Natural killer cell (primary cell): ENCODE data around the gene CAMSAP2. TPM values are rescaled to one million over a fixed set of nuclear protein-coding genes. Genes with fewer than 3 reads are reported as not detected.

Experiments
- ATAC-seq, 3 donors: fragments of 150-1000 bp in 2 of 3; fragments of 200-7000 bp in 1 of 3; cut with Tn5 transposase; 1 replicate in 1 of 3; 2 replicates in 2 of 3; pipeline ENCODE4 v1.10.0; 2021; ENCODE audit warnings: mild to moderate bottlenecking in 2 of 3, moderate library complexity in 2 of 3
- DNase-seq, 2 donors: peaks; one replicate each; pipeline versions ENCODE4 v3.0.0 to v3.0.0-alpha.2; 2013 to 2021; ENCODE audit warnings: mixed read lengths in 1 of 2
- H3K27ac ChIP-seq: one replicate; pipeline ENCODE4 v1.5.1; 2013; ENCODE audit warnings: mild to moderate bottlenecking, low read length
- H3K27me3 ChIP-seq: one replicate; pipeline ENCODE4 v1.6.1; 2013; ENCODE audit warnings: low read length; ENCODE audit not compliant: control insufficient read depth, insufficient read depth
- H3K36me3 ChIP-seq: one replicate; pipeline ENCODE4 v1.6.1; 2013; ENCODE audit warnings: low read length; ENCODE audit not compliant: control insufficient read depth, insufficient read depth
- H3K4me1 ChIP-seq: one replicate; pipeline ENCODE4 v1.6.1; 2013; ENCODE audit warnings: low read length; ENCODE audit not compliant: control insufficient read depth, insufficient read depth
- H3K4me3 ChIP-seq: one replicate; pipeline ENCODE4 v1.5.1; 2013; ENCODE audit warnings: low read length
- H3K9me3 ChIP-seq: one replicate; pipeline ENCODE4 v1.6.1; 2013; ENCODE audit warnings: low read length; ENCODE audit not compliant: control insufficient read depth, insufficient read depth
- H3K27ac Mint-ChIP-seq, 2 donors: one replicate each; pipeline ENCODE4 v1.8.0; 2022; ENCODE audit warnings: mild to moderate bottlenecking in 2 of 2, mixed read lengths in 2 of 2, moderate library complexity in 1 of 2
- H3K27me3 Mint-ChIP-seq, 2 donors: one replicate each; pipeline ENCODE4 v1.8.0; 2022; ENCODE audit warnings: low read depth in 2 of 2, mixed read lengths in 2 of 2
- H3K36me3 Mint-ChIP-seq: one replicate; pipeline ENCODE4 v1.8.0; 2022; ENCODE audit warnings: mixed read lengths
- H3K4me1 Mint-ChIP-seq, 2 donors: one replicate each; pipeline ENCODE4 v1.8.0; 2022; ENCODE audit warnings: mixed read lengths in 2 of 2
- H3K4me3 Mint-ChIP-seq: one replicate; pipeline ENCODE4 v1.8.0; 2022; ENCODE audit warnings: mild to moderate bottlenecking, moderate library complexity, mixed read lengths
- H3K9me3 Mint-ChIP-seq, 2 donors: one replicate each; pipeline ENCODE4 v1.8.0; 2022; ENCODE audit warnings: mixed read lengths in 2 of 2
- WGBS: methylation state at CpG from one replicate; pipeline ENCODE4 v1.1.7; 2013; ENCODE audit warnings: missing lambda C conversion rate; ENCODE audit not compliant: insufficient coverage; 5-methylcytosine and 5-hydroxymethylcytosine counted together
- intact Hi-C: fragments of 100-400 bp; cut with micrococcal nuclease; formaldehyde crosslinking; loops from one replicate; pipeline ENCODE4 v1.14.2; 2022
- total RNA-seq, 4 donors: library from RNA; stranded (reverse); fragments of 120-200 nt in 1 of 4; gene quantifications; one replicate each; pipeline versions ENCODE4 v1.2.3 to v1.2.4, GENCODE V29; 2013 to 2022
- TF ChIP-seq, protein P1 (sequence below): fragments of 200-600 bp; IDR thresholded peaks from one replicate; pipeline ENCODE4 v1.8.0; 2022; ENCODE audit warnings: antibody characterized with exemption

The CAMSAP2 gene
- total RNA-seq, 3 donors from 2014 or later (not counting 1 experiment from before 2014, with no cell fraction given), result 0.25 to 0.89 (median 0.50) TPM

DNA sequence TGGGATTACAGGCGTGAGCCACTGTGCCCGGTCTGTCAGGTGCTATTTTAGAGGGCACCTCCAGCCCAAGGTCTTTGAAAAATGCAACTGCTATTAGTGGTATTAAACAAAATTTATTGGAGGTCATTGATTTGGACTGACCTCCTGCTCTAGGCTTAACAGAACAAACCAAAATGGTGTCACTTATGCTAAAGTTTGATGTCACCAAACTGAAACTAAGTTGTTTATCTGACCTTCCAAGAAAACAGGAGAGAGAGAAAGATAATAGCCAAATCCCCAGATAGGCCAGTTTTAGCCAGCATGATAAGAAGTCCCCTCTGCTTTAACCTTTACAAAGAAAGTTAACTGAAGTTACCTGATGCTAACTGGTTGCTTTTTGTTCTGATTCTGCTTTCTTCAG lies 147.9 kb downstream of the CAMSAP2 start:
- no peak for ATAC-seq
- Mint-ChIP-seq H3K9me3 (no peaks in the 10 kb centered on the region), H3K27ac (peak overlapping the region; percentile 92 to 93), H3K4me1 (peaks cover 76 to 77% of the 10 kb centered on the region in 2 donors), H3K27me3 (peaks cover 0 to 2% of the 10 kb centered on the region in 2 donors), H3K4me3 (peak overlapping the region; percentile 89), H3K36me3 (no peaks in the 10 kb centered on the region)
- intact Hi-C loops, result loop anchor here (5.0 to 10.0 kb wide), 2 partner anchors 136 to 732 kb away; partner anchors contain the start of gene KIF21B
- Histone ChIP-seq H3K4me1 (peaks cover 72% of the 10 kb centered on the region), H3K9me3 (no peaks in the 10 kb centered on the region), H3K27me3 (peaks cover 3% of the 10 kb centered on the region), H3K27ac (peak overlapping the region; percentile 31), H3K36me3 (no peaks in the 10 kb centered on the region), H3K4me3 (no peak overlapping the region)
- WGBS, result 100% methylated on average over 2 of the region's 2 CpGs
- TF ChIP-seq, protein P1, sequence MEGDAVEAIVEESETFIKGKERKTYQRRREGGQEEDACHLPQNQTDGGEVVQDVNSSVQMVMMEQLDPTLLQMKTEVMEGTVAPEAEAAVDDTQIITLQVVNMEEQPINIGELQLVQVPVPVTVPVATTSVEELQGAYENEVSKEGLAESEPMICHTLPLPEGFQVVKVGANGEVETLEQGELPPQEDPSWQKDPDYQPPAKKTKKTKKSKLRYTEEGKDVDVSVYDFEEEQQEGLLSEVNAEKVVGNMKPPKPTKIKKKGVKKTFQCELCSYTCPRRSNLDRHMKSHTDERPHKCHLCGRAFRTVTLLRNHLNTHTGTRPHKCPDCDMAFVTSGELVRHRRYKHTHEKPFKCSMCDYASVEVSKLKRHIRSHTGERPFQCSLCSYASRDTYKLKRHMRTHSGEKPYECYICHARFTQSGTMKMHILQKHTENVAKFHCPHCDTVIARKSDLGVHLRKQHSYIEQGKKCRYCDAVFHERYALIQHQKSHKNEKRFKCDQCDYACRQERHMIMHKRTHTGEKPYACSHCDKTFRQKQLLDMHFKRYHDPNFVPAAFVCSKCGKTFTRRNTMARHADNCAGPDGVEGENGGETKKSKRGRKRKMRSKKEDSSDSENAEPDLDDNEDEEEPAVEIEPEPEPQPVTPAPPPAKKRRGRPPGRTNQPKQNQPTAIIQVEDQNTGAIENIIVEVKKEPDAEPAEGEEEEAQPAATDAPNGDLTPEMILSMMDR, result no peak
- DNase-seq, result no peak

DNA sequence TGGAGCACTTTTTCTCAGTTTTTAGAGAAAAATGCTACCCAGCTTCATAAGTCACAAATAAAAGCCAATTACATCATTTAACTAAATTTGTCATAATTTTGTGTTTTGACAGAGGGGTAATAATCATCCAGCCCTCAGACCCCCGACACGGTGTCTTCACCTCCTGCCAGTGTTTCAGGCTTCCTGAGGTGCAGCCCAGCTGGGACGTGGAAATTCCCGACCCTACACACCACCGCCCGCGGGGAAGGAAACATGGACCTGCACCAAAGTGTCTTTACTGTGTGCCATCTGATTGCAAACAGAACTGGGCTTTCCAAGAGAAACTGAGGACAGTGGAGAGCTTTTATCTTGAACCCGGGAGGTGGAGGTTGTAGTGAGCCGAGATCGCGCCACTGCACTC lies 148.3 kb downstream of the CAMSAP2 start:
- peaks cover 7% of the 10 kb centered on the region for H3K27me3 ChIP-seq
- no peaks in the 10 kb centered on the region for H3K9me3 ChIP-seq
- Mint-ChIP-seq H3K27ac (peak overlapping the region; percentile 92 to 93), H3K4me3 (peak overlapping the region; percentile 89), H3K4me1 (peaks cover 77 to 80% of the 10 kb centered on the region in 2 donors), H3K36me3 (no peaks in the 10 kb centered on the region), H3K27me3 (peaks cover under 1 to 4% of the 10 kb centered on the region in 2 donors), H3K9me3 (no peaks in the 10 kb centered on the region)
- peaks cover 77% of the 10 kb centered on the region for H3K4me1 ChIP-seq
- H3K4me3 ChIP-seq, result no peak overlapping the region
- DNase-seq (peak in 1 of 2 donors; percentile 35), ATAC-seq (no peak)
- TF ChIP-seq, protein P1, result no peak
- intact Hi-C loops, result loop anchor here (5.0 to 10.0 kb wide), 2 partner anchors 135 to 732 kb away; partner anchors contain the start of gene KIF21B
- H3K36me3 ChIP-seq, result no peaks in the 10 kb centered on the region
- H3K27ac ChIP-seq, result peak overlapping the region; percentile 61
- 70% methylated on average over 11 of the region's 11 CpGs for WGBS

DNA sequence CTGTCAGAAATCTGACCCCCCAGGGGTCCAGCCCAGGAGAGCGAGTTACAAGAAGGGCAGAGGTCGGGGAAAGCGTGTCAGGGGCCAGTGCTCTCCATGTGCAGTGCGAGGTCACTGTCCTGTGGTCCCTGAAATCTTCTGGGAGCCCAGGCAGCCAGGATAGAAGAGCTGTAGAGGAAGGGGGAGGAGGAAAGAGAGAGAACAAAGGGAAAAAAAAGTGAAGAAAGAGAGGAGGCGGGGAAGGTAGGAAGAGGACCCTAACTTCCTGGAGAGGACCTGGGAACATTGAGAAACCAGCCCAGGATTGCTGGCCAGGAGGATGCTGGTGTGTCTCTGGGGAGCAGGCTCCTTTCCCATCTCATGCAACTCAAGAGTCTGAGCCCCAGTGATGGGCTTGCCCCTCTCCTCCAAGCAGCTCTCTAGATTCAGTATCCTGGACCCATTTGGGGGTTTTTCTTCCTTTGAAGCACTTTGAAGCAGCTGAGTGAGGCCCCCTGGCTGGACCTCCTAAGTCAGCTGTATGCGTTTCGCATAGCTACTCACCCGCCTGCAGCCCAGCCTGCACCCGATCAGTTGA lies 149.2 kb downstream of the CAMSAP2 start:
- Histone ChIP-seq H3K4me3 (peak overlapping the region; percentile 9), H3K27ac (peak overlapping the region; percentile 61), H3K36me3 (no peaks in the 10 kb centered on the region), H3K27me3 (peaks cover 15% of the 10 kb centered on the region), H3K4me1 (peaks cover 79% of the 10 kb centered on the region), H3K9me3 (no peaks in the 10 kb centered on the region)
- peak overlapping the region; percentile 92 to 93 for H3K27ac Mint-ChIP-seq
- H3K4me3 Mint-ChIP-seq, result peak overlapping the region; percentile 89
- H3K36me3 Mint-ChIP-seq, result no peaks in the 10 kb centered on the region
- intact Hi-C loops, result loop anchor here (1.0 to 10.0 kb wide), 4 partner anchors 17 to 733 kb away; partner anchors contain the start of gene KIF21B
- TF ChIP-seq, protein P1, result no peak
- ATAC-seq (peak in 1 of 3 donors; percentile 47), DNase-seq (no peak)
- WGBS, result 36% methylated on average over 9 of the region's 9 CpGs
- H3K9me3 Mint-ChIP-seq, result no peaks in the 10 kb centered on the region
- peaks cover 76 to 81% of the 10 kb centered on the region in 2 donors for H3K4me1 Mint-ChIP-seq
- peaks cover 7 to 8% of the 10 kb centered on the region in 2 donors for H3K27me3 Mint-ChIP-seq
